Vagina (tissue), 2 donors: ENCODE data around the gene LLCFC1.

ENCODE experiments used
- CTCF ChIP-seq, 3 experiments: fragments of 450-650 bp in 2 of 3; fragments of 200-600 bp in 1 of 3; sonication (generic) in 1 of 3; IDR thresholded peaks; one replicate each; pipeline ENCODE4 v1.5.1; 2017 to 2019; ENCODE audit warnings: antibody characterized with exemption in 3 of 3, mild to moderate bottlenecking in 2 of 3, moderate library complexity in 2 of 3
- POLR2A ChIP-seq, 2 donors: fragments of 450-650 bp; IDR thresholded peaks; one replicate each; pipeline ENCODE4 v1.6.1; 2017; ENCODE audit warnings: antibody characterized with exemption in 2 of 2, mild to moderate bottlenecking in 2 of 2, moderate library complexity in 2 of 2
- POLR2AphosphoS5 ChIP-seq, 2 donors: sonication (generic); formaldehyde crosslinking; IDR thresholded peaks; one replicate each; pipeline ENCODE4 v1.9.0; 2017; ENCODE audit warnings: antibody characterized with exemption in 2 of 2, mild to moderate bottlenecking in 2 of 2, low read depth in 1 of 2; ENCODE audit not compliant: insufficient read depth in 1 of 2

GRCh38 chr7:142891490-142892082 is 47.7 kb upstream of the LLCFC1 start:
- TF ChIP-seq CTCF (IDR thresholded peaks at IDR 0.05) = no peak
- no peak for TF ChIP-seq POLR2AphosphoS5 (IDR thresholded peaks at IDR 0.05; ENCODE audit: insufficient read depth in 1 of 2, low read depth in 1 of 2)
- no peak for TF ChIP-seq POLR2A (IDR thresholded peaks at IDR 0.05)
